Inferior parietal cortex (tissue), 1 donor: ENCODE results near the gene DAG1.
A peak's percentile ranks its signal among the peaks of the same experiment; 100 is the strongest.

Experiments used
- DNase-seq: peaks from one replicate; pipeline ENCODE4 v3.0.0-alpha.2; 2016; ENCODE audit errors: extremely low spot score

DAG1 gene

DNA sequence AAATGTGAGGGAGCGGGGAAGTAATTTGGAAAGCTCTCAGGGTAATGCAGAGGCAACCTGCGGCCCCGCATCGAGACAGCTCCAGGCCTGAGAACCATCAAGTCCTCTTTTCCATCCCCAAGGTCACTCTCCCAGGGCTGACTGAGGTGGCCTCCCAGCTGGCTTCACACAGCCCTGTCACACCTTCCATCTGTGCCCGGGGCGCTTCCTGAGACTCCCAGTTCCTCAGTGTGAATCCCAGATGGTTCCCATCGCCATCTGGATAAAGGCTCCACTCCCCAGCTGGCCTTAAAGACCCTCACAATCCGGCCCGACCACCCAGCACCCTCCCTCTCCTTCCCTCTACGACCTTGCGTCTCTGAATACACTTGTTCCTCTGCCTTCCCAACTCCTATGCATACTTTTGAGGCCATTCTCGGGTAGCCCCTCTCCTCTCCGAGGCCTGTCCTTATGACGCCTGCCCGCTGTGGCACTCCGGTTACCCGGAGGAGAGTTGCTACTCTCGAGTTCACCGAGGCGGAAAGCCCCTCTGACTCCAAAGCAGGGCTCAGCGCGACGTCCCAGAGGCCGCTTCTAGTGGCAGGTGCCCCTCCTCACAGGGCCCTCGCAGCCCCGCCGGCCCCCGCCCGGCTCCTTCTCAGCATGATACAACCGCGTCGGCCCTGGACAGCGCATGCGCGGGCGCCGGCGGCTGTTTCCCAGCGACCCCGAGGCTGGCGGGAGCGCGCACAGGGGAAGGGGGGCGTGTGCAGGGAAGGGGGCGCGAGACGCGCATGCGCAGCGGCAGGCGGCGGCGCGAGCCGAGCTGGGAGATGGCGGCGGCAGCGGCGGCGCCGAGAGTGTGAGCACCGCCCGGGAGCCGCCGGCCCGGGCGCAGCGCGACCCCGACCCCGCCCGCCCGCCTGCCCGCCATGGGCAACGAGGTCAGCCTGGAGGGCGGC, 83.9 kb downstream of the DAG1 start, which contains the start of gene BSN:
Gene BSN (plus strand): TSS at position 786 of the 941 bp plus-strand sequence. CDS start 126 bp downstream, at position 912.
- peak; percentile 90 for DNase-seq

GRCh38 chr3:49554633-49555265, 84.7 kb downstream of the DAG1 start:
- DNase-seq: no peak

DNA sequence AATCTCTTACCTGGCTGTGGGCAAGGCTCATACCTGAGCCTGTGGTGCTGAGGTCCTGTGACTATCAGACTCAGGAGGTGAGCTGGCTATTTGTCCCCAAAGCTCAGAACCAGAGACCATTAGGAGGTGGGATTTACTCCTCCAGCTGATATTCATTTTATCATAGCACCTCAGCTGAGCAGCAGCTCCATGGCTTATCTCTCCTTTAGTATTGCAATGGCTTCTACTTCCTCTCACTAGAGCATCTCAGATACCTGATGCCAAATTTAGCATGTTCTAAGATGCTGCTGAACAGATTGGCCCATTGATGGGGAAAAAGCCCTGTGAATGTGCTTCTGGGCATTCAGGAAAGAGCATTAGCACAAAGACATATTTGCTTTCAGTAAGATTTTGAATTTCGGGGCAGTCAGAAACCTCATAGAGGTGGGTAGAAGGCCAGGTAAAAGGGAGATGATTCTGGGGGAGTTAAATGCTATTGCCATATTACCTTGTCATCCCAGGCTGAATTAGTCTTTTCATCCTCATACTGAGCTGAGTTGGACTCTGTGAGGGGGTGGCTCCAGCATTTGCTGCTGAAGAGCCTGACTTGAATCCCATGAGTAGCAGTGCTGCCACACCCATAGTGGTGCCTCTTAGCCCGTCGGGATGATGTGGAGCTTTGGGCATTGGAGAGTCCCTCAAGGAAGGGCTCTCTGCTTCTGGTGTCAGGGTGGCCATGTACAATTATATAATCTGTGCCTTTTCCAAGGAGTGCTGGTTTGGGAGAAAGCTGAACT, 86.6 kb downstream of the DAG1 start:
- no peak for DNase-seq

- DNase-seq: no peak
Observed at GRCh38 chr3:49563040-49563578, 93.0 kb downstream of the DAG1 start.

DNA sequence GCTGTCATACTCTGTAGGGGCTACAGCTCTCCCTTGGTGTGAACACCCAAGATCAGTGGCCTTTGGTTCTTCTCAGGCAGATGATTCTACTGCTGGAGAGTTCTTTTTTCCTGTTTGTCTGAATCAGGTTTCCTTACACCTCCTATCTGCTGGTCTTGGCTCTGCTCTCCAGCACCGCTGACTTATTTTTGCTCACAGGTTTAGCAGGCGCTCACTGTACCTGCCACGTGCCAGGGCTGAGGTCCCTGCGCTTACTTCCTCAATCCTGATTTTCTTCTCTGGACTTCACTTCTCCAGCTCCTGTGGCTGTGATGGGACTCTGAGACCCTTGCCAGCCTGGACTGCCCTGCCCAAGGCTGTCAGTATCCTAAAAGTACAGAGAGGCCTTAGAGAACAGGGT, 93.7 kb downstream of the DAG1 start:
- no peak for DNase-seq

DNA sequence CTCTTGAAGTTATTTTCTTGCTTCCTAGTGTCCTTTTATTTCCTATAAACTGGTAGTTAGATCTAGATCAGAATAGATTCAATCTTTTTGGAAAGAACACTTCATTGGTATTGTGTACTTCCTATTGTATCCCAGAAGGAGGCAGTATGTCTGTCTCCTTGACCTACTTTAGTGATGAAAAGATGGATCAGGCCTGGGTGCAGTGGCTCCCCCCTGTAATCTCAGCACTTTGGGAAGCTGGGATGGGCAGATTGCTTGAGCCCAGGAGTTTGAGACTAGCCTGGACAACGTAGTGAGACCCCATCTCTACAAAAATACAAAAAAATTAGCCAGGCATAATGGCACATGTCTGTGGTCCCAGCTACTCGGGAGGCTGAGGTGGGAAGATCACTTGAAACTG, 96.2 kb downstream of the DAG1 start:
- DNase-seq: no peak

- DNase-seq: no peak
Observed at GRCh38 chr3:49567406-49567805, 97.3 kb downstream of the DAG1 start.

DNA sequence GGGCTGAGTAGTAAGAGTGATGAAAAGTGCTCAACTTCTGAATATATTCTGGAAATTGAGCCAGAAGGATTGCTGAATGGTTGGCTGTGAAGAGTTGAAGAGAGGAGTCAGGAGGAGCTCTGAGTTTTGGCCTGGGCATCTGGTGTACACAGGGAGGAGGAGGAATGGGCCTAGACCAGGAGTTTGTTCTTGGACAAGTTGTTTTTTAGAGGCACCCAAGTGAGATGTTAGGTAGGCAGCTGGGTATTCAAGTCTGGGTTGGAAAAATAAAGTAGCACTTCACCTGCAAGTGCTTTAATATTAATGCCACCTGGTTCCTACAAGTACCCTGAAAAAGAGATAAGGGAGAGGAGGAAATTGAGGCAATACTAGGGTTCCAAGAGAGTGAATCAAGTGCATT, 98.9 kb downstream of the DAG1 start:
- no peak for DNase-seq

GRCh38 chr3:49570028-49570654, 100.1 kb downstream of the DAG1 start:
- no peak for DNase-seq

- no peak for DNase-seq
Observed at GRCh38 chr3:49582177-49582576, 112.1 kb downstream of the DAG1 start.
